AG09309 (cell line): ENCODE measurements around the gene IGSF9B.

Source experiments
- DNase-seq: peaks from one replicate; pipeline ENCODE4 v3.0.0-alpha.2; 2010; ENCODE audit warnings: low read depth
- H3K4me3 ChIP-seq: 2 replicates; pipeline ENCODE4 v1.5.1; 2011; ENCODE audit warnings: mild to moderate bottlenecking, low read depth, low read length, moderate library complexity; ENCODE audit not compliant: control insufficient read depth
- CTCF ChIP-seq: IDR thresholded peaks from 2 replicates; pipeline ENCODE4 v1.5.1; 2011; ENCODE audit warnings: mild to moderate bottlenecking, low read depth, low read length, inconsistent platforms; ENCODE audit not compliant: insufficient read depth, control insufficient read depth; ENCODE audit errors: missing control alignments

Gene IGSF9B

GRCh38 chr11:133941546-133941945 is 15.2 kb downstream of the IGSF9B start:
- DNase-seq = no peak
- H3K4me3 ChIP-seq = no peak overlapping the region
- TF ChIP-seq CTCF = no peak

- no peak for TF ChIP-seq CTCF
- H3K4me3 ChIP-seq = no peak overlapping the region
- DNase-seq = no peak
These were observed 16.7 kb downstream of the IGSF9B start for GRCh38 chr11:133940034-133940433.

GRCh38 chr11:133939558-133939957 is 17.2 kb downstream of the IGSF9B start:
- no peak for TF ChIP-seq CTCF
- DNase-seq = no peak
- H3K4me3 ChIP-seq = no peak overlapping the region

- TF ChIP-seq CTCF = no peak
- no peak overlapping the region for H3K4me3 ChIP-seq
- no peak for DNase-seq
These were observed 18.6 kb downstream of the IGSF9B start for GRCh38 chr11:133938166-133938565.

- TF ChIP-seq CTCF = no peak
- no peak overlapping the region for H3K4me3 ChIP-seq
- no peak for DNase-seq
These were observed 19.3 kb downstream of the IGSF9B start for GRCh38 chr11:133937468-133937867.

GRCh38 chr11:133937015-133937414 is 19.8 kb downstream of the IGSF9B start:
- DNase-seq = no peak
- TF ChIP-seq CTCF = no peak
- no peak overlapping the region for H3K4me3 ChIP-seq

- no peak overlapping the region for H3K4me3 ChIP-seq
- no peak for DNase-seq
- no peak for TF ChIP-seq CTCF
These were observed 20.2 kb downstream of the IGSF9B start for GRCh38 chr11:133936592-133936991.
